GM23338 (cell line): ENCODE data around the gene PRG2. TPM values are rescaled to one million over a fixed set of nuclear protein-coding genes. Genes with fewer than 3 reads are reported as not detected.

Experiments
- ATAC-seq: fragments of 200-7000 bp; cut with Tn5 transposase; 3 replicates; pipeline ENCODE4 v1.9.1; 2020
- DNase-seq: peaks from one replicate; pipeline ENCODE4 v3.0.0-alpha.2; 2015; ENCODE audit warnings: low spot score
- H2AFZ ChIP-seq: fragments of 200-600 bp; sonication (generic); 2 replicates; pipeline ENCODE4 v1.8.0; 2016; ENCODE audit warnings: antibody characterized with exemption, mild to moderate bottlenecking, moderate library complexity
- H3F3A ChIP-seq: fragments of 200-600 bp; sonication (generic); replicated peaks from 2 replicates; pipeline ENCODE4 v1.8.0; 2017; ENCODE audit warnings: antibody characterized with exemption, mixed run types, low read depth
- H3K27ac ChIP-seq: fragments of 200-600 bp; sonication (generic); 2 replicates; pipeline ENCODE4 v1.6.1; 2016; ENCODE audit warnings: low read depth
- H3K27me3 ChIP-seq: fragments of 200-600 bp; sonication (generic); 2 replicates; pipeline ENCODE4 v1.8.0; 2016; ENCODE audit warnings: mild to moderate bottlenecking, mixed run types, moderate library complexity; ENCODE audit not compliant: insufficient read depth
- H3K36me3 ChIP-seq: fragments of 200-600 bp; sonication (generic); 2 replicates; pipeline ENCODE4 v1.8.0; 2016; ENCODE audit warnings: mild to moderate bottlenecking; ENCODE audit not compliant: insufficient read depth
- H3K4me1 ChIP-seq: fragments of 200-600 bp; sonication (generic); 2 replicates; pipeline ENCODE4 v1.8.0; 2016; ENCODE audit warnings: mild to moderate bottlenecking, moderate library complexity; ENCODE audit not compliant: insufficient read depth
- H3K4me2 ChIP-seq: fragments of 200-600 bp; sonication (generic); 2 replicates; pipeline ENCODE4 v1.7.1; 2017; ENCODE audit warnings: mixed run types
- H3K4me3 ChIP-seq: fragments of 200-600 bp; sonication (generic); 2 replicates; pipeline ENCODE4 v1.6.1; 2016; ENCODE audit warnings: mixed run types
- H3K79me2 ChIP-seq: fragments of 200-600 bp; sonication (generic); replicated peaks from 2 replicates; pipeline ENCODE4 v1.8.0; 2017; ENCODE audit warnings: mild to moderate bottlenecking; ENCODE audit not compliant: insufficient read depth
- H3K9me2 ChIP-seq: fragments of 200-600 bp; sonication (generic); 2 replicates; pipeline ENCODE4 v1.8.0; 2017; ENCODE audit not compliant: insufficient read depth
- H4K20me1 ChIP-seq: fragments of 200-600 bp; sonication (generic); replicated peaks from 2 replicates; pipeline ENCODE4 v1.8.0; 2017; ENCODE audit warnings: mild to moderate bottlenecking; ENCODE audit not compliant: insufficient read depth
- H3K27ac Mint-ChIP-seq: 2 replicates; pipeline ENCODE4 v1.8.0; 2020; ENCODE audit warnings: inconsistent platforms, mild to moderate bottlenecking, moderate library complexity, mixed read lengths
- H3K27me3 Mint-ChIP-seq: 3 replicates; pipeline ENCODE4 v1.8.0; 2022; ENCODE audit warnings: low read depth, mild to moderate bottlenecking, moderate library complexity, mixed read lengths, inconsistent platforms; ENCODE audit not compliant: insufficient read depth, poor library complexity
- H3K36me3 Mint-ChIP-seq: 3 replicates; pipeline ENCODE4 v1.8.0; 2021; ENCODE audit warnings: low read depth, mild to moderate bottlenecking, inconsistent platforms, moderate library complexity, mixed read lengths
- H3K4me1 Mint-ChIP-seq: 3 replicates; pipeline ENCODE4 v1.8.0; 2020; ENCODE audit warnings: mild to moderate bottlenecking, inconsistent platforms, mixed read lengths
- H3K4me3 Mint-ChIP-seq: 3 replicates; pipeline ENCODE4 v1.8.0; 2021; ENCODE audit warnings: moderate library complexity, mild to moderate bottlenecking, inconsistent platforms, mixed read lengths
- H3K9me3 Mint-ChIP-seq: 3 replicates; pipeline ENCODE4 v1.8.0; 2020; ENCODE audit warnings: moderate library complexity, mild to moderate bottlenecking, inconsistent platforms, mixed read lengths
- CREB1 ChIP-seq: fragments of 250-450 bp; sonication (Bioruptor Pico); IDR thresholded peaks from 2 replicates; pipeline ENCODE4 v1.5.0; 2020; ENCODE audit warnings: low read depth, mild to moderate bottlenecking, moderate library complexity
- EZH2 ChIP-seq: fragments of 200-600 bp; sonication (generic); IDR thresholded peaks from one replicate; pipeline ENCODE4 v1.8.0; 2017; ENCODE audit warnings: antibody characterized with exemption, mild to moderate bottlenecking, low read depth; ENCODE audit not compliant: unreplicated experiment
- EZH2phosphoT487 ChIP-seq: fragments of 200-600 bp; sonication (generic); IDR thresholded peaks from one replicate; pipeline ENCODE4 v1.8.1; 2018; ENCODE audit warnings: antibody characterized with exemption; ENCODE audit not compliant: unreplicated experiment
- JUNB ChIP-seq: IDR thresholded peaks from one replicate; pipeline ENCODE4 v1.6.1; 2016; ENCODE audit warnings: antibody characterized with exemption; ENCODE audit not compliant: unreplicated experiment
- NANOG ChIP-seq: IDR thresholded peaks from 2 replicates; pipeline ENCODE4 v1.6.1; 2016; ENCODE audit warnings: antibody characterized with exemption, borderline replicate concordance
- POLR2AphosphoS5 ChIP-seq: IDR thresholded peaks from 2 replicates; pipeline ENCODE4 v1.6.1; 2016; ENCODE audit warnings: antibody characterized with exemption, low read depth
- STAT1 ChIP-seq: IDR thresholded peaks from one replicate; pipeline ENCODE4 v1.6.1; 2016; ENCODE audit warnings: antibody characterized with exemption; ENCODE audit not compliant: unreplicated experiment
- ZNF114 ChIP-seq: fragments of 250-450 bp; sonication (Bioruptor Pico); IDR thresholded peaks from 2 replicates; pipeline ENCODE4 v1.5.0; 2020; ENCODE audit warnings: mild to moderate bottlenecking, moderate library complexity
- ZNF331 ChIP-seq: fragments of 250-450 bp; sonication (Bioruptor Pico); IDR thresholded peaks from 2 replicates; pipeline ENCODE4 v1.5.0; 2020; ENCODE audit warnings: low read depth, mild to moderate bottlenecking, moderate library complexity
- polyA plus RNA-seq: library from polyadenylated mRNA; unstranded; fragments of >200 nt; fragmentation: Nextera tagmentation; extraction: Ambion mirVana; gene quantifications from 2 replicates; pipeline ENCODE4 v1.2.1, GENCODE V29; 2016
- total RNA-seq: library from RNA; depleted of rRNA; stranded (reverse); fragments of >200 nt; shearing (Covaris generic); gene quantifications from 2 replicates; pipeline ENCODE4 v1.2.3, GENCODE V29; 2014
- TF ChIP-seq, protein P1 (sequence below): fragments of 250-450 bp; sonication (Bioruptor Pico); IDR thresholded peaks from 2 replicates; pipeline ENCODE4 v1.5.0; 2020; ENCODE audit warnings: mild to moderate bottlenecking, moderate library complexity
- TF ChIP-seq, protein P2 (sequence below): IDR thresholded peaks from 2 replicates; pipeline ENCODE4 v1.6.1; 2016; ENCODE audit warnings: antibody characterized with exemption
- TF ChIP-seq, protein P3 (sequence below): IDR thresholded peaks from one replicate; pipeline ENCODE4 v1.6.1; 2018; ENCODE audit warnings: antibody characterized with exemption; ENCODE audit not compliant: unreplicated experiment
- TF ChIP-seq, protein P4 (sequence below), 2 experiments: fragments of 200-600 bp in 1 of 2; sonication (generic) in 1 of 2; conservative IDR thresholded peaks; 2 replicates each; pipeline versions ENCODE4 v1.5.1 to v1.6.1; 2016 to 2017; ENCODE audit warnings: antibody characterized with exemption in 2 of 2, low read depth in 2 of 2, mild to moderate bottlenecking in 2 of 2, moderate library complexity in 1 of 2

PRG2 gene
- total and polyA plus RNA-seq, 2 experiments from 2014 or later: not detected

DNA sequence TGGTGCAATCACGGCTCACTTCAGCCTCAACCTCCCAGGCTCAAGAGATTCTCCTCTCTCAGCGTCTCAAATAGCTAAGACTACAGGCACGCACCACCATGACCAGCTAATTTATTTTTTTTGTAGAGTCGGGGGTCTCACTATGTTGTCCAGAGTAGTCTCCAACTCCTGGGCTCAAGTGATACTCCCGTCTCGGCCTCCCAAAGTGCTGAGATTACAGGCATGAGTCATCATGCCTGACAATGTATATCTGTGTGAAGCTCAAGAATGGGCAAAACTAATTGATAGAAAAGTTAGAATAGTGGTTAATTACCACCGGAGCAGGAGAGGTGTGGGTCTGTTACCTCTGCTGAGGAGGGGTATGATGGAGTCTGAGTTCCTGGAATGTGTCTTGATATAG lies 45.6 kb upstream of the PRG2 start:
- Mint-ChIP-seq H3K27ac (no peak overlapping the region), H3K4me1 (no peaks in the 10 kb centered on the region), H3K4me3 (no peak overlapping the region)

More for the DNA sequence above, 45.6 kb upstream of the PRG2 start:
- no peaks in the 10 kb centered on the region for H3K4me1 ChIP-seq
- DNase-seq: no peak
- no peaks in the 10 kb centered on the region for H3K27me3 ChIP-seq
- H3K4me2 ChIP-seq: no peak overlapping the region
- H3K9me3 Mint-ChIP-seq: no peaks in the 10 kb centered on the region; the same call in 2 of the 3 replicates
- H3K4me3 ChIP-seq: no peak overlapping the region
- H2AFZ ChIP-seq: no peak overlapping the region
- H3F3A ChIP-seq: no peaks in the 10 kb centered on the region
- TF ChIP-seq, protein P1, sequence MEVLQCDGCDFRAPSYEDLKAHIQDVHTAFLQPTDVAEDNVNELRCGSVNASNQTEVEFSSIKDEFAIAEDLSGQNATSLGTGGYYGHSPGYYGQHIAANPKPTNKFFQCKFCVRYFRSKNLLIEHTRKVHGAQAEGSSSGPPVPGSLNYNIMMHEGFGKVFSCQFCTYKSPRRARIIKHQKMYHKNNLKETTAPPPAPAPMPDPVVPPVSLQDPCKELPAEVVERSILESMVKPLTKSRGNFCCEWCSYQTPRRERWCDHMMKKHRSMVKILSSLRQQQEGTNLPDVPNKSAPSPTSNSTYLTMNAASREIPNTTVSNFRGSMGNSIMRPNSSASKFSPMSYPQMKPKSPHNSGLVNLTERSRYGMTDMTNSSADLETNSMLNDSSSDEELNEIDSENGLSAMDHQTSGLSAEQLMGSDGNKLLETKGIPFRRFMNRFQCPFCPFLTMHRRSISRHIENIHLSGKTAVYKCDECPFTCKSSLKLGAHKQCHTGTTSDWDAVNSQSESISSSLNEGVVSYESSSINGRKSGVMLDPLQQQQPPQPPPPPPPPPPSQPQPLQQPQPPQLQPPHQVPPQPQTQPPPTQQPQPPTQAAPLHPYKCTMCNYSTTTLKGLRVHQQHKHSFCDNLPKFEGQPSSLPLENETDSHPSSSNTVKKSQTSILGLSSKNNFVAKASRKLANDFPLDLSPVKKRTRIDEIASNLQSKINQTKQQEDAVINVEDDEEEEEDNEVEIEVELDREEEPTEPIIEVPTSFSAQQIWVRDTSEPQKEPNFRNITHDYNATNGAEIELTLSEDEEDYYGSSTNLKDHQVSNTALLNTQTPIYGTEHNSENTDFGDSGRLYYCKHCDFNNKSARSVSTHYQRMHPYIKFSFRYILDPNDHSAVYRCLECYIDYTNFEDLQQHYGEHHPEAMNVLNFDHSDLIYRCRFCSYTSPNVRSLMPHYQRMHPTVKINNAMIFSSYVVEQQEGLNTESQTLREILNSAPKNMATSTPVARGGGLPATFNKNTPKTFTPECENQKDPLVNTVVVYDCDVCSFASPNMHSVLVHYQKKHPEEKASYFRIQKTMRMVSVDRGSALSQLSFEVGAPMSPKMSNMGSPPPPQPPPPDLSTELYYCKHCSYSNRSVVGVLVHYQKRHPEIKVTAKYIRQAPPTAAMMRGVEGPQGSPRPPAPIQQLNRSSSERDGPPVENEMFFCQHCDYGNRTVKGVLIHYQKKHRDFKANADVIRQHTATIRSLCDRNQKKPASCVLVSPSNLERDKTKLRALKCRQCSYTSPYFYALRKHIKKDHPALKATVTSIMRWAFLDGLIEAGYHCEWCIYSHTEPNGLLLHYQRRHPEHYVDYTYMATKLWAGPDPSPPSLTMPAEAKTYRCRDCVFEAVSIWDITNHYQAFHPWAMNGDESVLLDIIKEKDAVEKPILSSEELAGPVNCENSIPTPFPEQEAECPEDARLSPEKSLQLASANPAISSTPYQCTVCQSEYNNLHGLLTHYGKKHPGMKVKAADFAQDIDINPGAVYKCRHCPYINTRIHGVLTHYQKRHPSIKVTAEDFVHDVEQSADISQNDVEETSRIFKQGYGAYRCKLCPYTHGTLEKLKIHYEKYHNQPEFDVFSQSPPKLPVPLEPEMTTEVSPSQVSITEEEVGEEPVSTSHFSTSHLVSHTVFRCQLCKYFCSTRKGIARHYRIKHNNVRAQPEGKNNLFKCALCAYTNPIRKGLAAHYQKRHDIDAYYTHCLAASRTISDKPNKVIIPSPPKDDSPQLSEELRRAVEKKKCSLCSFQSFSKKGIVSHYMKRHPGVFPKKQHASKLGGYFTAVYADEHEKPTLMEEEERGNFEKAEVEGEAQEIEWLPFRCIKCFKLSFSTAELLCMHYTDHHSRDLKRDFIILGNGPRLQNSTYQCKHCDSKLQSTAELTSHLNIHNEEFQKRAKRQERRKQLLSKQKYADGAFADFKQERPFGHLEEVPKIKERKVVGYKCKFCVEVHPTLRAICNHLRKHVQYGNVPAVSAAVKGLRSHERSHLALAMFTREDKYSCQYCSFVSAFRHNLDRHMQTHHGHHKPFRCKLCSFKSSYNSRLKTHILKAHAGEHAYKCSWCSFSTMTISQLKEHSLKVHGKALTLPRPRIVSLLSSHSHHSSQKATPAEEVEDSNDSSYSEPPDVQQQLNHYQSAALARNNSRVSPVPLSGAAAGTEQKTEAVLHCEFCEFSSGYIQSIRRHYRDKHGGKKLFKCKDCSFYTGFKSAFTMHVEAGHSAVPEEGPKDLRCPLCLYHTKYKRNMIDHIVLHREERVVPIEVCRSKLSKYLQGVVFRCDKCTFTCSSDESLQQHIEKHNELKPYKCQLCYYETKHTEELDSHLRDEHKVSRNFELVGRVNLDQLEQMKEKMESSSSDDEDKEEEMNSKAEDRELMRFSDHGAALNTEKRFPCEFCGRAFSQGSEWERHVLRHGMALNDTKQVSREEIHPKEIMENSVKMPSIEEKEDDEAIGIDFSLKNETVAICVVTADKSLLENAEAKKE (CRISPR knock-in tag): no peak
- TF ChIP-seq EZH2phosphoT487 (no peak), POLR2AphosphoS5 (no peak), EZH2 (no peak), CREB1 (CRISPR knock-in tag) (no peak), ZNF331 (CRISPR knock-in tag) (no peak), JUNB (no peak), ZNF114 (CRISPR knock-in tag) (no peak), STAT1 (no peak), NANOG (no peak)
- TF ChIP-seq, protein P2, sequence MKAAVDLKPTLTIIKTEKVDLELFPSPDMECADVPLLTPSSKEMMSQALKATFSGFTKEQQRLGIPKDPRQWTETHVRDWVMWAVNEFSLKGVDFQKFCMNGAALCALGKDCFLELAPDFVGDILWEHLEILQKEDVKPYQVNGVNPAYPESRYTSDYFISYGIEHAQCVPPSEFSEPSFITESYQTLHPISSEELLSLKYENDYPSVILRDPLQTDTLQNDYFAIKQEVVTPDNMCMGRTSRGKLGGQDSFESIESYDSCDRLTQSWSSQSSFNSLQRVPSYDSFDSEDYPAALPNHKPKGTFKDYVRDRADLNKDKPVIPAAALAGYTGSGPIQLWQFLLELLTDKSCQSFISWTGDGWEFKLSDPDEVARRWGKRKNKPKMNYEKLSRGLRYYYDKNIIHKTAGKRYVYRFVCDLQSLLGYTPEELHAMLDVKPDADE: no peak
- TF ChIP-seq, protein P3, sequence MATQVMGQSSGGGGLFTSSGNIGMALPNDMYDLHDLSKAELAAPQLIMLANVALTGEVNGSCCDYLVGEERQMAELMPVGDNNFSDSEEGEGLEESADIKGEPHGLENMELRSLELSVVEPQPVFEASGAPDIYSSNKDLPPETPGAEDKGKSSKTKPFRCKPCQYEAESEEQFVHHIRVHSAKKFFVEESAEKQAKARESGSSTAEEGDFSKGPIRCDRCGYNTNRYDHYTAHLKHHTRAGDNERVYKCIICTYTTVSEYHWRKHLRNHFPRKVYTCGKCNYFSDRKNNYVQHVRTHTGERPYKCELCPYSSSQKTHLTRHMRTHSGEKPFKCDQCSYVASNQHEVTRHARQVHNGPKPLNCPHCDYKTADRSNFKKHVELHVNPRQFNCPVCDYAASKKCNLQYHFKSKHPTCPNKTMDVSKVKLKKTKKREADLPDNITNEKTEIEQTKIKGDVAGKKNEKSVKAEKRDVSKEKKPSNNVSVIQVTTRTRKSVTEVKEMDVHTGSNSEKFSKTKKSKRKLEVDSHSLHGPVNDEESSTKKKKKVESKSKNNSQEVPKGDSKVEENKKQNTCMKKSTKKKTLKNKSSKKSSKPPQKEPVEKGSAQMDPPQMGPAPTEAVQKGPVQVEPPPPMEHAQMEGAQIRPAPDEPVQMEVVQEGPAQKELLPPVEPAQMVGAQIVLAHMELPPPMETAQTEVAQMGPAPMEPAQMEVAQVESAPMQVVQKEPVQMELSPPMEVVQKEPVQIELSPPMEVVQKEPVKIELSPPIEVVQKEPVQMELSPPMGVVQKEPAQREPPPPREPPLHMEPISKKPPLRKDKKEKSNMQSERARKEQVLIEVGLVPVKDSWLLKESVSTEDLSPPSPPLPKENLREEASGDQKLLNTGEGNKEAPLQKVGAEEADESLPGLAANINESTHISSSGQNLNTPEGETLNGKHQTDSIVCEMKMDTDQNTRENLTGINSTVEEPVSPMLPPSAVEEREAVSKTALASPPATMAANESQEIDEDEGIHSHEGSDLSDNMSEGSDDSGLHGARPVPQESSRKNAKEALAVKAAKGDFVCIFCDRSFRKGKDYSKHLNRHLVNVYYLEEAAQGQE: no peak
- TF ChIP-seq, protein P4, sequence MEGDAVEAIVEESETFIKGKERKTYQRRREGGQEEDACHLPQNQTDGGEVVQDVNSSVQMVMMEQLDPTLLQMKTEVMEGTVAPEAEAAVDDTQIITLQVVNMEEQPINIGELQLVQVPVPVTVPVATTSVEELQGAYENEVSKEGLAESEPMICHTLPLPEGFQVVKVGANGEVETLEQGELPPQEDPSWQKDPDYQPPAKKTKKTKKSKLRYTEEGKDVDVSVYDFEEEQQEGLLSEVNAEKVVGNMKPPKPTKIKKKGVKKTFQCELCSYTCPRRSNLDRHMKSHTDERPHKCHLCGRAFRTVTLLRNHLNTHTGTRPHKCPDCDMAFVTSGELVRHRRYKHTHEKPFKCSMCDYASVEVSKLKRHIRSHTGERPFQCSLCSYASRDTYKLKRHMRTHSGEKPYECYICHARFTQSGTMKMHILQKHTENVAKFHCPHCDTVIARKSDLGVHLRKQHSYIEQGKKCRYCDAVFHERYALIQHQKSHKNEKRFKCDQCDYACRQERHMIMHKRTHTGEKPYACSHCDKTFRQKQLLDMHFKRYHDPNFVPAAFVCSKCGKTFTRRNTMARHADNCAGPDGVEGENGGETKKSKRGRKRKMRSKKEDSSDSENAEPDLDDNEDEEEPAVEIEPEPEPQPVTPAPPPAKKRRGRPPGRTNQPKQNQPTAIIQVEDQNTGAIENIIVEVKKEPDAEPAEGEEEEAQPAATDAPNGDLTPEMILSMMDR (conservative IDR thresholded peaks at IDR 0.05; ENCODE audit: low read depth in 2 of 2): no peak
- no peaks in the 10 kb centered on the region for H3K9me2 ChIP-seq
- H3K79me2 ChIP-seq: no peaks in the 10 kb centered on the region
- H3K27me3 Mint-ChIP-seq: peaks cover 2% of the 10 kb centered on the region
- no peaks in the 10 kb centered on the region for H3K36me3 ChIP-seq
- no peak for ATAC-seq
- no peaks in the 10 kb centered on the region for H4K20me1 ChIP-seq
- no peaks in the 10 kb centered on the region for H3K36me3 Mint-ChIP-seq
- H3K27ac ChIP-seq: no peak overlapping the region
